ACHN (cell line): ENCODE measurements around the gene RGMA.
"Not testable (repeated sequence)": the region's sequence is repeated elsewhere in the genome, so short reads cannot be mapped to it uniquely, and the experiment has no call there.

Experiments used
- DNase-seq: peaks from one replicate; pipeline ENCODE4 v3.0.0-alpha.2; 2015
- in situ Hi-C: cut with HindIII; loops from 2 replicates; pipeline ENCODE4 v1.10.0; 2017; ENCODE audit warnings: low sequenced_read_pairs, low pct_ligation_motif_present, low pct_unique_long_range_greater_than_20kb

The RGMA gene

GRCh38 chr15:93071469-93071936 is 17.5 kb downstream of the RGMA start:
- no peak for DNase-seq
- in situ Hi-C loops, result no loop called here

- no peak for DNase-seq
- in situ Hi-C loops, result no loop called here
Observed at GRCh38 chr15:93070551-93071296, 18.3 kb downstream of the RGMA start.

GRCh38 chr15:93070132-93070531 is 18.9 kb downstream of the RGMA start:
- in situ Hi-C loops, result no loop called here
- no peak for DNase-seq

- in situ Hi-C loops, result no loop called here
Observed at GRCh38 chr15:93068581-93069199, 20.3 kb downstream of the RGMA start.

GRCh38 chr15:93067649-93068085 is 21.3 kb downstream of the RGMA start:
- DNase-seq, result no peak
- in situ Hi-C loops, result no loop called here

More at GRCh38 chr15:93068581-93069199, 20.3 kb downstream of the RGMA start:
- no peak for DNase-seq

- in situ Hi-C loops, result no loop called here
- DNase-seq, result no peak
Observed at GRCh38 chr15:93066834-93067648, 22.0 kb downstream of the RGMA start.

- in situ Hi-C loops, result no loop called here
- no peak for DNase-seq
Observed at GRCh38 chr15:93066224-93066681, 22.8 kb downstream of the RGMA start.

GRCh38 chr15:93065641-93066045 is 23.4 kb downstream of the RGMA start:
- in situ Hi-C loops, result no loop called here

GRCh38 chr15:93063796-93064690 is 25.0 kb downstream of the RGMA start:
- in situ Hi-C loops, result no loop called here
- DNase-seq, result no peak

More at GRCh38 chr15:93065641-93066045, 23.4 kb downstream of the RGMA start:
- no peak for DNase-seq

GRCh38 chr15:93063262-93063671 is 25.7 kb downstream of the RGMA start:
- in situ Hi-C loops, result no loop called here
- no peak for DNase-seq

- in situ Hi-C loops, DNase-seq: not testable (repeated sequence)
Observed at GRCh38 chr15:93062628-93063261, 26.3 kb downstream of the RGMA start.

- no peak for DNase-seq
- in situ Hi-C loops, result no loop called here
Observed at GRCh38 chr15:93060336-93061248, 28.4 kb downstream of the RGMA start.

- DNase-seq, result no peak
- in situ Hi-C loops, result no loop called here
Observed at GRCh38 chr15:93059442-93059841, 29.6 kb downstream of the RGMA start.

GRCh38 chr15:93058904-93059427 is 30.0 kb downstream of the RGMA start:
- in situ Hi-C loops, result no loop called here

GRCh38 chr15:93058128-93058527 is 30.9 kb downstream of the RGMA start:
- DNase-seq, result no peak
- in situ Hi-C loops, result no loop called here

More at GRCh38 chr15:93058904-93059427, 30.0 kb downstream of the RGMA start:
- DNase-seq, result no peak

GRCh38 chr15:93057618-93058017 is 31.4 kb downstream of the RGMA start:
- no peak for DNase-seq
- in situ Hi-C loops, result no loop called here
